C4-2B (cell line): ENCODE measurements around the gene PCNX3.

Experiments used
- H3K27ac ChIP-seq: fragments of 450-650 bp; 2 replicates; pipeline ENCODE4 v1.5.1; 2017
- CTCF ChIP-seq: fragments of 450-650 bp; conservative IDR thresholded peaks from 2 replicates; pipeline ENCODE4 v1.5.1; 2017; ENCODE audit warnings: mild to moderate bottlenecking
- ZFX ChIP-seq: fragments of 450-650 bp; IDR thresholded peaks from 2 replicates; pipeline ENCODE4 v1.6.1; 2017

Gene PCNX3

GRCh38 chr11:65644837-65645236 is 29.3 kb downstream of the PCNX3 start:
- no peak overlapping the region for H3K27ac ChIP-seq
- no peak for TF ChIP-seq CTCF
- no peak for TF ChIP-seq ZFX

GRCh38 chr11:65645710-65646109 is 30.1 kb downstream of the PCNX3 start:
- H3K27ac ChIP-seq, result no peak overlapping the region
- TF ChIP-seq CTCF (no peak), ZFX (no peak)

GRCh38 chr11:65646288-65646957 is 30.8 kb downstream of the PCNX3 start:
- peak overlapping the region; percentile 70 for H3K27ac ChIP-seq
- TF ChIP-seq ZFX, result no peak
- no peak for TF ChIP-seq CTCF

- TF ChIP-seq CTCF (no peak), ZFX (peak; percentile 26; the same call in 1 of the 2 replicates)
- peak overlapping the region; percentile 70 for H3K27ac ChIP-seq
Measured at GRCh38 chr11:65646958-65647701, 31.6 kb downstream of the PCNX3 start.

GRCh38 chr11:65648997-65649493 is 33.5 kb downstream of the PCNX3 start:
- H3K27ac ChIP-seq, result no peak overlapping the region
- TF ChIP-seq ZFX (no peak), CTCF (no peak)

GRCh38 chr11:65649656-65650546 is 34.3 kb downstream of the PCNX3 start:
- no peak for TF ChIP-seq ZFX
- no peak for TF ChIP-seq CTCF
- H3K27ac ChIP-seq, result peak overlapping the region; percentile 80
